ACC112 (cell line): ENCODE results near the gene IP6K2.

Source experiments
- H2AFZ ChIP-seq: fragments of 200-600 bp; sonication (generic); one replicate; pipeline ENCODE4 v1.6.0; 2017; ENCODE audit warnings: antibody characterized with exemption, low read length; ENCODE audit not compliant: unreplicated experiment
- H3K27ac ChIP-seq: fragments of 200-600 bp; sonication (generic); 2 replicates; pipeline ENCODE4 v1.5.1; 2014; ENCODE audit warnings: low read depth, mild to moderate bottlenecking, antibody characterized with exemption, low read length, moderate library complexity
- H3K27me3 ChIP-seq: fragments of 200-600 bp; sonication (generic); 2 replicates; pipeline ENCODE4 v1.6.1; 2014; ENCODE audit warnings: mild to moderate bottlenecking, antibody characterized with exemption, low read length, moderate library complexity, mixed read lengths; ENCODE audit not compliant: insufficient read depth
- H3K36me3 ChIP-seq: fragments of 200-600 bp; sonication (generic); 2 replicates; pipeline ENCODE4 v1.6.1; 2016; ENCODE audit warnings: mild to moderate bottlenecking, antibody characterized with exemption, low read length, moderate library complexity, mixed read lengths; ENCODE audit not compliant: insufficient read depth
- H3K4me1 ChIP-seq: fragments of 200-600 bp; sonication (generic); one replicate; pipeline ENCODE4 v1.6.1; 2016; ENCODE audit warnings: low read length, mixed read lengths; ENCODE audit not compliant: insufficient read depth, unreplicated experiment, control insufficient read depth
- H3K4me3 ChIP-seq: fragments of 200-600 bp; sonication (generic); 2 replicates; pipeline ENCODE4 v1.5.1; 2014; ENCODE audit warnings: mild to moderate bottlenecking, low read depth, low read length
- H3K79me2 ChIP-seq: fragments of 200-600 bp; sonication (generic); one replicate; pipeline ENCODE4 v1.6.0; 2016; ENCODE audit warnings: low read length; ENCODE audit not compliant: control insufficient read depth, unreplicated experiment, insufficient read depth

The IP6K2 gene

GRCh38 chr3:48700731-48701405 lies 16.2 kb downstream of the IP6K2 start:
- no peak overlapping the region for H3K27ac ChIP-seq

GRCh38 chr3:48698891-48699290 lies 18.1 kb downstream of the IP6K2 start:
- Histone ChIP-seq H3K4me3 (no peak overlapping the region), H3K4me1 (peaks cover 30% of the 10 kb centered on the region), H3K27ac (no peak overlapping the region), H3K79me2 (peaks cover 63% of the 10 kb centered on the region), H3K36me3 (peaks cover 6% of the 10 kb centered on the region; the same call in 1 of the 2 replicates), H3K27me3 (no peaks in the 10 kb centered on the region), H2AFZ (no peak overlapping the region)

More at GRCh38 chr3:48700731-48701405, 16.2 kb downstream of the IP6K2 start:
- Histone ChIP-seq H3K79me2 (peaks cover 75% of the 10 kb centered on the region), H3K4me1 (peaks cover 18% of the 10 kb centered on the region), H3K36me3 (peaks cover 13% of the 10 kb centered on the region; the same call in 1 of the 2 replicates), H3K27me3 (no peaks in the 10 kb centered on the region), H3K4me3 (no peak overlapping the region), H2AFZ (no peak overlapping the region)

- H3K79me2 ChIP-seq = peaks cover 69% of the 10 kb centered on the region
- H3K27ac ChIP-seq = no peak overlapping the region
- peaks cover 39% of the 10 kb centered on the region for H3K4me1 ChIP-seq
- H3K36me3 ChIP-seq = peaks cover 5% of the 10 kb centered on the region; the same call in 1 of the 2 replicates
- H2AFZ ChIP-seq = no peak overlapping the region
- no peaks in the 10 kb centered on the region for H3K27me3 ChIP-seq
- no peak overlapping the region for H3K4me3 ChIP-seq
These were observed 19.1 kb downstream of the IP6K2 start for GRCh38 chr3:48697952-48698351.

- no peaks in the 10 kb centered on the region for H3K27me3 ChIP-seq
- H3K27ac ChIP-seq = peak overlapping the region; percentile 55
- peaks cover 66% of the 10 kb centered on the region for H3K79me2 ChIP-seq
- H2AFZ ChIP-seq = no peak overlapping the region
- peaks cover 6% of the 10 kb centered on the region for H3K36me3 ChIP-seq
- H3K4me3 ChIP-seq = no peak overlapping the region
- peaks cover 44% of the 10 kb centered on the region for H3K4me1 ChIP-seq
These were observed 20.4 kb downstream of the IP6K2 start for GRCh38 chr3:48696601-48697000.

- peaks cover 8% of the 10 kb centered on the region for H3K36me3 ChIP-seq
- H3K79me2 ChIP-seq = peaks cover 65% of the 10 kb centered on the region
These were observed 20.9 kb downstream of the IP6K2 start for GRCh38 chr3:48696156-48696555.

GRCh38 chr3:48695393-48695753 lies 21.6 kb downstream of the IP6K2 start:
- Histone ChIP-seq H3K79me2 (peaks cover 57% of the 10 kb centered on the region), H3K4me1 (peaks cover 37% of the 10 kb centered on the region), H3K4me3 (peak overlapping the region; percentile 76), H3K27me3 (no peaks in the 10 kb centered on the region), H3K27ac (peak overlapping the region; percentile 87), H2AFZ (no peak overlapping the region), H3K36me3 (peaks cover 13% of the 10 kb centered on the region)

More at GRCh38 chr3:48696156-48696555, 20.9 kb downstream of the IP6K2 start:
- H3K4me1 ChIP-seq = peaks cover 44% of the 10 kb centered on the region
- no peak overlapping the region for H3K4me3 ChIP-seq
- H2AFZ ChIP-seq = no peak overlapping the region
- H3K27ac ChIP-seq = peak overlapping the region; percentile 55
- H3K27me3 ChIP-seq = no peaks in the 10 kb centered on the region

GRCh38 chr3:48694610-48695392 lies 22.2 kb downstream of the IP6K2 start:
- Histone ChIP-seq H3K36me3 (peaks cover 13% of the 10 kb centered on the region), H3K79me2 (peaks cover 52% of the 10 kb centered on the region), H3K4me3 (peak overlapping the region; percentile 76), H3K27ac (peak overlapping the region; percentile 87), H2AFZ (no peak overlapping the region), H3K4me1 (peaks cover 35% of the 10 kb centered on the region), H3K27me3 (no peaks in the 10 kb centered on the region)

GRCh38 chr3:48693826-48694225 lies 23.2 kb downstream of the IP6K2 start:
- Histone ChIP-seq H3K4me1 (peaks cover 35% of the 10 kb centered on the region), H3K27ac (peak overlapping the region; percentile 87), H3K79me2 (peaks cover 42% of the 10 kb centered on the region), H3K4me3 (peak overlapping the region; percentile 76), H2AFZ (no peak overlapping the region), H3K36me3 (peaks cover 13% of the 10 kb centered on the region), H3K27me3 (no peaks in the 10 kb centered on the region)

- Histone ChIP-seq H3K27ac (0 out of 2 replicates have a peak overlapping the region, but pooled peaks have one; percentile 16), H3K36me3 (peaks cover 17% of the 10 kb centered on the region), H3K79me2 (peaks cover 30% of the 10 kb centered on the region)
These were observed 24.5 kb downstream of the IP6K2 start for GRCh38 chr3:48692551-48692950.

GRCh38 chr3:48690846-48691458 lies 26.1 kb downstream of the IP6K2 start:
- Histone ChIP-seq H3K4me3 (no peak overlapping the region), H3K36me3 (peaks cover 17% of the 10 kb centered on the region), H3K27ac (no peak overlapping the region), H3K79me2 (peaks cover 20% of the 10 kb centered on the region), H3K4me1 (peaks cover 27% of the 10 kb centered on the region), H3K27me3 (no peaks in the 10 kb centered on the region), H2AFZ (no peak overlapping the region)

More at GRCh38 chr3:48692551-48692950, 24.5 kb downstream of the IP6K2 start:
- H3K27me3 ChIP-seq = no peaks in the 10 kb centered on the region
- peaks cover 35% of the 10 kb centered on the region for H3K4me1 ChIP-seq
- H2AFZ ChIP-seq = no peak overlapping the region
- no peak overlapping the region for H3K4me3 ChIP-seq
